Nephron (organoid): ENCODE measurements around the gene CREB3L4.
"Not testable (repeated sequence)": the region's sequence is repeated elsewhere in the genome, so short reads cannot be mapped to it uniquely, and the experiment has no call there.

Experiments
- H3K27ac Mint-ChIP-seq, 3 experiments: 2 replicates each; pipeline ENCODE4 v1.8.0; 2020; ENCODE audit warnings: mixed read lengths in 3 of 3, mild to moderate bottlenecking in 2 of 3, moderate library complexity in 1 of 3
- H3K27me3 Mint-ChIP-seq: 2 replicates; pipeline ENCODE4 v1.8.0; 2021; ENCODE audit warnings: low read depth, mild to moderate bottlenecking, moderate library complexity, mixed read lengths
- H3K36me3 Mint-ChIP-seq: 2 replicates; pipeline ENCODE4 v1.8.0; 2020; ENCODE audit warnings: low read depth, mixed read lengths
- H3K4me1 Mint-ChIP-seq: 2 replicates; pipeline ENCODE4 v1.8.0; 2020; ENCODE audit warnings: mixed read lengths
- H3K4me3 Mint-ChIP-seq, 3 experiments: 2 replicates each; pipeline ENCODE4 v1.8.0; 2020; ENCODE audit warnings: mild to moderate bottlenecking in 3 of 3, mixed read lengths in 3 of 3, moderate library complexity in 2 of 3
- H3K9me3 Mint-ChIP-seq: 2 replicates; pipeline ENCODE4 v1.8.0; 2020; ENCODE audit warnings: mixed read lengths
- CTCF ChIP-seq, 3 experiments: fragments of 200-600 bp; sonication (generic); IDR thresholded peaks; one replicate each; pipeline ENCODE4 v1.5.0; 2021; ENCODE audit warnings: antibody characterized with exemption in 3 of 3; ENCODE audit not compliant: unreplicated experiment in 3 of 3

Gene CREB3L4

GRCh38 chr1:154006136-154006535, 38.4 kb downstream of the CREB3L4 start:
- no peak overlapping the region for H3K4me3 Mint-ChIP-seq

DNA sequence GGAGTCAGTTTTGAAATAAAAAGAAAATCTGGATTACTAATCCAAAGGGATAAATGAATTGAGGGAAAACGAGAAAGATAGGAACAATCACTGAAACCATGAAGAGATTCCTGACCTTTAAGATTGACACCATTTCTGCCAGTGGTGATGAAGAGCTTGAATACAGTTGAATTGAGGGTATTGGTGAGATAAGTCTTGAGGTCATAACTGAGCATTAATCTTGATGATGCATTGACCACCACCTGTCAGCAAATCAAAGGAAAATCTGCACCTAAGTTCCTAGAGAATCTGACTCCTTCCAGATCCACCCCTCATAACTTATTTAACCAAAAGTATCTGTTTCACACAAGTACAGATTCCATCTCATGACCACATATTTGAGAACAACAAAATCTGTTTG, 44.4 kb downstream of the CREB3L4 start:
- Mint-ChIP-seq H3K27me3 (no peaks in the 10 kb centered on the region), H3K4me1 (no peaks in the 10 kb centered on the region), H3K27ac (no peak overlapping the region), H3K36me3 (no peaks in the 10 kb centered on the region), H3K4me3 (no peak overlapping the region), H3K9me3 (no peaks in the 10 kb centered on the region)
- no peak for TF ChIP-seq CTCF (IDR thresholded peaks at IDR 0.05; ENCODE audit: unreplicated experiment in 3 of 3)

More at GRCh38 chr1:154006136-154006535, 38.4 kb downstream of the CREB3L4 start:
- H3K27ac Mint-ChIP-seq = no peak overlapping the region
- TF ChIP-seq CTCF (IDR thresholded peaks at IDR 0.05; ENCODE audit: unreplicated experiment in 3 of 3) = no peak
- H3K36me3 Mint-ChIP-seq = no peaks in the 10 kb centered on the region
- no peaks in the 10 kb centered on the region for H3K9me3 Mint-ChIP-seq
- no peaks in the 10 kb centered on the region for H3K4me1 Mint-ChIP-seq
- no peaks in the 10 kb centered on the region for H3K27me3 Mint-ChIP-seq

DNA sequence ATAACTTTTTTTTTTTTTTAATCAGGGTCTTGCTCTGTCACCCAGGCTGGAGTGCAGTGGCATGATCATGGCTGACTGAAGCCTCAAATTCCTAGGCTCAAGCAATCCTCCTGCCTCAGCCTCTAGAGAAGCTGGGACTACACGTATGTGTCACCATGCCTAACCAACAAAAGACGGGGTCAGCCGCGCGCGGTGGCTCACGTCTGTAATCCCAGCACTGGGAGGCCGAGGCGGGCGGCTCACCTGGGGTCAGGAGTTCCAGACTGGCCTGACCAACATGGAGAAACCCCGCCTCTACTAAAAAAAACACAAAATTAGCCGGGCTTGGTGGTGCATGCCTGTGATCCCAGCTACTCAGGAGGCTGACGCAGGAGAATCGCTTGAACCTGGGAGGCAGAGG, 44.8 kb downstream of the CREB3L4 start:
- H3K9me3 Mint-ChIP-seq, H3K27ac Mint-ChIP-seq: not testable (repeated sequence)

DNA sequence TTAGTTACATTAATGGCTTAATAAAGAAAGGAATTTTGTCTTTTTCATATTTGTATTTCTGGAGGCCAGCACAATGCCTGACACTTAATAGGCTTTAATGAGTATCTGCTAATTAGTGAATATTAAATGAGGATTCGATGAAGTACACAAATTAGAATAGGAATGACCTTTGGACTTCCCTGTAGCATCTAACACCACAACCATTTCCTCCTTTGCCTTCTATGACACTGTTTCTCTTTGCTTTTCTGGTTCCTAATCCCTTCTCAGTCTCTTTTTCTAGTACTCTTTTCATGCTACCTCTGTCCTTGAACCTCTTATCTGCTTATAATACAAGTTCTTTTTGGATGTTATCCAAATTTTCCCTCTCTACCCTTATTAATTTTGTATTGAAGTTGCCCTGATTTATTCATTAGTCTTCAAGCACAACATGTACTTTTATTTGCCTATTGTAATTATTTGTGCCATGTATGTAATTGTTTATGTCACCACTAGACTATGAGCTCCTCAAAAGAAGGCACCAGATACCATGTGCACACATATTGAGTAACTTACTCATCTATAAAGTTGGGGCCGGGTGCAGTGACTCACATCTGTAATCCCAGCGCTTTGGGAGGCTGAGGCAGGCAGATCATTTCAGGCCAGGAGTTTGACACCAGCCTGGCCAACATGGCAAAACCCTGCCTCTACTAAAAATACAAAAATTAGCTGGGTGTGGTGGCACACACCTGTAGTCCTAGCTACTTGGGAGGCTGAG, 46.6 kb downstream of the CREB3L4 start:
- no peak for TF ChIP-seq CTCF (IDR thresholded peaks at IDR 0.05; ENCODE audit: unreplicated experiment in 3 of 3)
- no peaks in the 10 kb centered on the region for H3K36me3 Mint-ChIP-seq
- no peak overlapping the region for H3K27ac Mint-ChIP-seq
- peaks cover 9% of the 10 kb centered on the region for H3K4me1 Mint-ChIP-seq
- no peaks in the 10 kb centered on the region for H3K27me3 Mint-ChIP-seq
- no peaks in the 10 kb centered on the region for H3K9me3 Mint-ChIP-seq
- H3K4me3 Mint-ChIP-seq = no peak overlapping the region

More for the DNA sequence above, 44.8 kb downstream of the CREB3L4 start:
- H3K4me3 Mint-ChIP-seq, H3K27me3 Mint-ChIP-seq, H3K4me1 Mint-ChIP-seq, H3K36me3 Mint-ChIP-seq: not testable (repeated sequence)

GRCh38 chr1:154019269-154019668, 51.6 kb downstream of the CREB3L4 start:
- no peak for TF ChIP-seq CTCF (IDR thresholded peaks at IDR 0.05; ENCODE audit: unreplicated experiment in 3 of 3)
- peaks cover 9% of the 10 kb centered on the region for H3K4me1 Mint-ChIP-seq
- no peak overlapping the region for H3K4me3 Mint-ChIP-seq
- H3K27ac Mint-ChIP-seq = peak overlapping the region in 1 of 3 experiments; percentile 32
- no peaks in the 10 kb centered on the region for H3K36me3 Mint-ChIP-seq
- no peaks in the 10 kb centered on the region for H3K9me3 Mint-ChIP-seq
- H3K27me3 Mint-ChIP-seq = no peaks in the 10 kb centered on the region

DNA sequence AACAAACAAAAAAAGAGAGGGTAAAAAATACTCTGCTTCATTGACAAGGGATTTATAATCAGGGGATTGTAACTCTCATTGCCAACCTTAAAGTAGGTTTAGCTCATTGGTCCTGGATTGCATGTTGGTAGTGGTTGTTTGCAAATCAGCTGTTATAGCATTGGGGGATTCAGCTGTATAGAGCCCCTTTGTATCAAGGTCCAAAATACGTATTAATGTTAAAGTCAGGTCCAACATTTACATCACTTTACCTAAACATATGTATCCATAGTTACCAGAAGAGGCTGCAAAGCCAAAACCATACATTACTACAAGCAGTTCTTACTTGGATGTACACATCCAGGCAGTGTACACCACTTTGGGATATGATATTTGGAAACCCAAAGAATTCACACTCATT, 52.2 kb downstream of the CREB3L4 start:
- no peak for TF ChIP-seq CTCF (IDR thresholded peaks at IDR 0.05; ENCODE audit: unreplicated experiment in 3 of 3)
- Mint-ChIP-seq H3K4me1 (peaks cover 9% of the 10 kb centered on the region), H3K9me3 (no peaks in the 10 kb centered on the region), H3K4me3 (no peak overlapping the region), H3K27ac (no peak overlapping the region), H3K36me3 (no peaks in the 10 kb centered on the region), H3K27me3 (peaks cover 4% of the 10 kb centered on the region)
